ENCODE measurements around the gene ABHD12. TPM values are rescaled to one million over a fixed set of nuclear protein-coding genes. Genes with fewer than 3 reads are reported as not detected.

The ABHD12 gene
- total and polyA plus RNA-seq, 2 donors (not counting 1 experiment from before 2014, with no cell fraction given): 9.6 to 28.3 TPM

GRCh38 chr20:25399037-25399430, 8.4 kb upstream of the ABHD12 start:
- CTCF ChIA-PET: interaction anchor here (0.8 to 6.4 kb wide), 30 partner anchors 9 to 404 kb away, joined by 3 to 133 read pairs (median 6); partner anchors contain the start of genes ACSS1, ENTPD6 and GINS1
- no peaks in the 10 kb centered on the region for H3K4me1 ChIP-seq (ENCODE audit: control insufficient read depth in 2 of 2, insufficient read depth in 2 of 2, low read length in 2 of 2)
- no peak overlapping the region for H3K27ac ChIP-seq (ENCODE audit: low read length in 2 of 2)
- Mint-ChIP-seq H3K4me3 (no peak overlapping the region), H3K27me3 (peaks cover 11% of the 10 kb centered on the region), H3K9me3 (ENCODE audit: insufficient read depth) (peaks cover 7% of the 10 kb centered on the region), H3K4me1 (peaks cover 5% of the 10 kb centered on the region), H3K27ac (no peak overlapping the region)
- no peak overlapping the region for H3K4me2 ChIP-seq (replicated peaks; ENCODE audit: low read depth, low read length, poor library complexity, severe bottlenecking)
- ATAC-seq (ENCODE audit: low read depth) (peak; percentile 53), DNase-seq (peak; percentile 69)
- H3K36me3 ChIP-seq (replicated peaks in 1 of 2; ENCODE audit: control extremely low read depth in 1 of 2, control insufficient read depth in 1 of 2, extremely low read depth in 1 of 2, insufficient read depth in 2 of 2, low read length in 1 of 2): no peaks in the 10 kb centered on the region
- H4K20me1 ChIP-seq (ENCODE audit: control insufficient read depth, insufficient read depth, low read length, poor library complexity, severe bottlenecking): no peaks in the 10 kb centered on the region
- intact Hi-C loops (cut with micrococcal nuclease): loop anchor here (1.0 kb wide), 5 partner anchors 9 to 404 kb away; partner anchors contain the start of gene ABHD12
- H3K9ac ChIP-seq (ENCODE audit: low read length): no peak overlapping the region
- H3K27me3 ChIP-seq (replicated peaks in 1 of 4; ENCODE audit: control extremely low read depth in 1 of 4, control insufficient read depth in 3 of 4, insufficient read depth in 4 of 4, low read length in 3 of 4): no peaks in the 10 kb centered on the region
- no peak overlapping the region for H2AFZ ChIP-seq (ENCODE audit: insufficient read depth, low read depth, low read length, poor library complexity, severe bottlenecking)
- no peak for TF ChIP-seq EZH2 (IDR thresholded peaks at IDR 0.05; ENCODE audit: borderline replicate concordance, insufficient read depth, low read depth, low read length, poor library complexity, severe bottlenecking)
- TF ChIP-seq CTCF (IDR thresholded peaks at IDR 0.05): peak; percentile 76
- POLR2A ChIA-PET: interaction anchor here (0.6 to 1.0 kb wide), 3 partner anchors 8 to 162 kb away, joined by 3 to 7 read pairs (median 3); partner anchors contain the start of genes ABHD12 and GINS1
- peaks cover 1 to 22% (median 19%) of the 10 kb centered on the region in 3 donors for H3K9me3 ChIP-seq (ENCODE audit: control extremely low read depth in 1 of 3, control insufficient read depth in 2 of 3, insufficient read depth in 1 of 3, low read length in 2 of 3)
- no peak overlapping the region for H3K4me3 ChIP-seq (ENCODE audit: control extremely low read depth in 1 of 5, extremely low read depth in 1 of 5, insufficient read depth in 1 of 5, low read depth in 2 of 5, low read length in 4 of 5)
- 50% methylated on average over 3 of the region's 5 CpGs for WGBS (ENCODE audit: insufficient coverage)
- H3K79me2 ChIP-seq (ENCODE audit: control insufficient read depth, insufficient read depth, low read length): no peaks in the 10 kb centered on the region

- no peaks in the 10 kb centered on the region for H3K36me3 ChIP-seq (replicated peaks in 1 of 2; ENCODE audit: control extremely low read depth in 1 of 2, control insufficient read depth in 1 of 2, extremely low read depth in 1 of 2, insufficient read depth in 2 of 2, low read length in 1 of 2)
- POLR2A ChIA-PET: interaction anchor here (1.0 kb wide), 1 partner anchor 9 kb away, joined by 3 read pairs; the partner anchor contains the start of gene GINS1
- H3K27me3 ChIP-seq (replicated peaks in 1 of 4; ENCODE audit: control extremely low read depth in 1 of 4, control insufficient read depth in 3 of 4, insufficient read depth in 4 of 4, low read length in 3 of 4): no peaks in the 10 kb centered on the region
- peaks cover 11% of the 10 kb centered on the region for H3K27me3 Mint-ChIP-seq
- no peaks in the 10 kb centered on the region for H4K20me1 ChIP-seq (ENCODE audit: control insufficient read depth, insufficient read depth, low read length, poor library complexity, severe bottlenecking)
- no peak overlapping the region for H3K27ac ChIP-seq (ENCODE audit: low read length in 2 of 2)
- no peak overlapping the region for H2AFZ ChIP-seq (ENCODE audit: insufficient read depth, low read depth, low read length, poor library complexity, severe bottlenecking)
- no peak overlapping the region for H3K4me3 Mint-ChIP-seq
- no CpG with 5 or more reads among the region's 4 CpGs for WGBS (ENCODE audit: insufficient coverage)
- DNase-seq (no peak), ATAC-seq (ENCODE audit: low read depth) (no peak)
- no peak overlapping the region for H3K4me3 ChIP-seq (ENCODE audit: control extremely low read depth in 1 of 5, extremely low read depth in 1 of 5, insufficient read depth in 1 of 5, low read depth in 2 of 5, low read length in 4 of 5)
- TF ChIP-seq EZH2 (IDR thresholded peaks at IDR 0.05; ENCODE audit: borderline replicate concordance, insufficient read depth, low read depth, low read length, poor library complexity, severe bottlenecking): no peak
- no peak for TF ChIP-seq CTCF (IDR thresholded peaks at IDR 0.05)
- intact Hi-C loops (cut with micrococcal nuclease): loop anchor here (1.0 kb wide), 5 partner anchors 8 to 403 kb away; partner anchors contain the start of gene ABHD12
- no peaks in the 10 kb centered on the region for H3K4me1 ChIP-seq (ENCODE audit: control insufficient read depth in 2 of 2, insufficient read depth in 2 of 2, low read length in 2 of 2)
- no peak overlapping the region for H3K27ac Mint-ChIP-seq
- H3K4me2 ChIP-seq (replicated peaks; ENCODE audit: low read depth, low read length, poor library complexity, severe bottlenecking): no peak overlapping the region
- H3K79me2 ChIP-seq (ENCODE audit: control insufficient read depth, insufficient read depth, low read length): no peaks in the 10 kb centered on the region
- peaks cover 0 to 21% (median 14%) of the 10 kb centered on the region in 3 donors for H3K9me3 ChIP-seq (ENCODE audit: control extremely low read depth in 1 of 3, control insufficient read depth in 2 of 3, insufficient read depth in 1 of 3, low read length in 2 of 3)
- peaks cover 4% of the 10 kb centered on the region for H3K9me3 Mint-ChIP-seq (ENCODE audit: insufficient read depth)
- peaks cover 5% of the 10 kb centered on the region for H3K4me1 Mint-ChIP-seq
- no peak overlapping the region for H3K9ac ChIP-seq (ENCODE audit: low read length)
- CTCF ChIA-PET: interaction anchor here (1.0 to 6.4 kb wide), 31 partner anchors 10 to 404 kb away, joined by 3 to 133 read pairs (median 6); partner anchors contain the start of genes ACSS1, ENTPD6 and GINS1
Observed at GRCh38 chr20:25398376-25399036, 7.9 kb upstream of the ABHD12 start.
